ENCODE results near the gene MT1X. TPM values are rescaled to one million over a fixed set of nuclear protein-coding genes. Genes with fewer than 3 reads are reported as not detected.

Gene MT1X
- 112 TPM for polyA plus RNA-seq
- long read RNA-seq, donor 1, transcript MT1X-201 (3 exons, 450 nt): major isoform, 71 of 83 reads
- long read RNA-seq, donor 1, transcript MT1X-204 (1 exons, 1,727 nt): minor isoform, 10 of 83 reads
- long read RNA-seq, donor 1, partial matches to known transcripts: 0 of 83 reads
- long read RNA-seq, donor 1, other reads (novel, unspliced or antisense): 0 of 83 reads
- long read RNA-seq, donor 2, transcript MT1X-204 (1 exons, 1,727 nt): minor isoform, 15 of 136 reads
- long read RNA-seq, donor 2, transcript MT1X-201 (3 exons, 450 nt): major isoform, 121 of 136 reads
- long read RNA-seq, donor 2, partial matches to known transcripts: 0 of 136 reads
- long read RNA-seq, donor 2, other reads (novel, unspliced or antisense): 0 of 136 reads
- long read RNA-seq, donor 3: 0 reads
- long read RNA-seq, donor 4, transcript MT1X-201 (3 exons, 450 nt): major isoform, 24 of 26 reads
- long read RNA-seq, donor 4, partial matches to known transcripts: 0 of 26 reads
- long read RNA-seq, donor 4, other reads (novel, unspliced or antisense): 0 of 26 reads
- long read RNA-seq, donor 5, transcript MT1X-204 (1 exons, 1,727 nt): minor isoform, 13 of 103 reads
- long read RNA-seq, donor 5, transcript MT1X-201 (3 exons, 450 nt): major isoform, 88 of 103 reads
- long read RNA-seq, donor 5, partial matches to known transcripts: 0 of 103 reads
- long read RNA-seq, donor 5, other reads (novel, unspliced or antisense): 0 of 103 reads
- long read RNA-seq, donor 6, transcript MT1X-201 (3 exons, 450 nt): major isoform, 35 of 42 reads
- long read RNA-seq, donor 6, transcript MT1X-204 (1 exons, 1,727 nt): minor isoform, 7 of 42 reads
- long read RNA-seq, donor 6, partial matches to known transcripts: 0 of 42 reads
- long read RNA-seq, donor 6, other reads (novel, unspliced or antisense): 0 of 42 reads
- long read RNA-seq, donor 7, transcript MT1X-204 (1 exons, 1,727 nt): minor isoform, 9 of 91 reads
- long read RNA-seq, donor 7, transcript MT1X-201 (3 exons, 450 nt): major isoform, 81 of 91 reads
- long read RNA-seq, donor 7, partial matches to known transcripts: 0 of 91 reads
- long read RNA-seq, donor 7, other reads (novel, unspliced or antisense): 0 of 91 reads
- long read RNA-seq, donor 8, transcript MT1X-201 (3 exons, 450 nt): major isoform, 325 of 370 reads
- long read RNA-seq, donor 8, transcript MT1X-202 (2 exons, 538 nt): minor isoform, 5 of 370 reads
- long read RNA-seq, donor 8, transcript MT1X-204 (1 exons, 1,727 nt): minor isoform, 31 of 370 reads
- long read RNA-seq, donor 8, partial matches to known transcripts: 0 of 370 reads
- long read RNA-seq, donor 8, other reads (novel, unspliced or antisense): 6 of 370 reads
- long read RNA-seq, donor 9, transcript MT1X-204 (1 exons, 1,727 nt): minor isoform, 7 of 76 reads
- long read RNA-seq, donor 9, transcript MT1X-201 (3 exons, 450 nt): major isoform, 68 of 76 reads
- long read RNA-seq, donor 9, partial matches to known transcripts: 0 of 76 reads
- long read RNA-seq, donor 9, other reads (novel, unspliced or antisense): 0 of 76 reads
- long read RNA-seq, donor 10, transcript MT1X-201 (3 exons, 450 nt): major isoform, 40 of 49 reads
- long read RNA-seq, donor 10, transcript MT1X-204 (1 exons, 1,727 nt): minor isoform, 9 of 49 reads
- long read RNA-seq, donor 10, partial matches to known transcripts: 0 of 49 reads
- long read RNA-seq, donor 10, other reads (novel, unspliced or antisense): 0 of 49 reads
- long read RNA-seq, donor 11, transcript MT1X-201 (3 exons, 450 nt): major isoform, 80 of 94 reads
- long read RNA-seq, donor 11, transcript MT1X-204 (1 exons, 1,727 nt): minor isoform, 11 of 94 reads
- long read RNA-seq, donor 11, partial matches to known transcripts: 0 of 94 reads
- long read RNA-seq, donor 11, other reads (novel, unspliced or antisense): 0 of 94 reads

GRCh38 chr16:56681939-56682702 lies at the start of gene MT1X:
MT1X (plus strand) TSS chr16:56682470; CDS start chr16:56682541, 71 bp downstream.
- Histone ChIP-seq H3K27ac (ENCODE audit: low read length) (peak within 1 kb of the TSS; percentile 70), H3K4me1 (ENCODE audit: control insufficient read depth, insufficient read depth, low read length) (peaks cover 7% of the 10 kb centered on the region), H3K4me3 (ENCODE audit: low read length) (peak within 1 kb of the TSS; percentile 61), H3K36me3 (ENCODE audit: control insufficient read depth, insufficient read depth, low read length) (no peaks in the 10 kb centered on the region), H3K27me3 (ENCODE audit: control insufficient read depth, insufficient read depth, low read length) (peaks cover 3% of the 10 kb centered on the region), H3K9me3 (ENCODE audit: control insufficient read depth, low read depth, low read length) (peaks cover 6% of the 10 kb centered on the region)
- DNase-seq: peak; percentile 94 to 97
- WGBS (ENCODE audit: insufficient coverage, low lambda C conversion rate): no CpG with 5 or more reads among the region's 49 CpGs

DNA sequence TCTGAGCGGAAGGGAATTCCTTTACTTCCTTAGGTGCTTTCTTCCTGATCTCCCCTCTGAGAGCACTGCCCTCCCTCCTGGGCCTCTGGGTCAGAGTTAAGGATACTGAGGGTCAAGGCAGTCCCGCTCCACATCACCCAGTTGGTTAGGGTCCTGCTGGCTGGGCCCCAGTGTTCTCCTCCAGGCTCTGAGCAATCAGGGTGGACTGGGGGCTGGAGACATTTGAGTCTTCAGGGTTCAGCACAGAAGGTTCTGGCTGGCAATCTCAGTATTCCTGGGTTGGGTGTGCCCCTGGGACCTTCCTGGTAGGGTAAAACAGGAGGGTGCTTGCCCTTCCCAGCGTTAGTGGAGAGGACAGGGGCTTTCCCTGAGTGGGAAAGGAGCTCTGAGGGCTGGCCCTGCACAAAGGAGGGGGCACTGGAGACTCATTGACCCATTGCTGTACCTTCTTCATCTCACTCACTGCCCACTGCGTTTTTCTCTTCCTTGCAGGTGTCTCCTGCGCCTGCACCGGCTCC lies 49.4 kb upstream of the MT1X start:
- H3K4me1 ChIP-seq (ENCODE audit: control insufficient read depth, insufficient read depth, low read length): peaks cover 11% of the 10 kb centered on the region
- H3K9me3 ChIP-seq (ENCODE audit: control insufficient read depth, low read depth, low read length): no peaks in the 10 kb centered on the region
- DNase-seq: no peak
- H3K27ac ChIP-seq (ENCODE audit: low read length): no peak overlapping the region
- H3K27me3 ChIP-seq (ENCODE audit: control insufficient read depth, insufficient read depth, low read length): peaks cover 81% of the 10 kb centered on the region
- WGBS (ENCODE audit: insufficient coverage, low lambda C conversion rate): no CpG with 5 or more reads among the region's 6 CpGs
- no peaks in the 10 kb centered on the region for H3K36me3 ChIP-seq (ENCODE audit: control insufficient read depth, insufficient read depth, low read length)
- H3K4me3 ChIP-seq (ENCODE audit: low read length): peak overlapping the region; percentile 35

DNA sequence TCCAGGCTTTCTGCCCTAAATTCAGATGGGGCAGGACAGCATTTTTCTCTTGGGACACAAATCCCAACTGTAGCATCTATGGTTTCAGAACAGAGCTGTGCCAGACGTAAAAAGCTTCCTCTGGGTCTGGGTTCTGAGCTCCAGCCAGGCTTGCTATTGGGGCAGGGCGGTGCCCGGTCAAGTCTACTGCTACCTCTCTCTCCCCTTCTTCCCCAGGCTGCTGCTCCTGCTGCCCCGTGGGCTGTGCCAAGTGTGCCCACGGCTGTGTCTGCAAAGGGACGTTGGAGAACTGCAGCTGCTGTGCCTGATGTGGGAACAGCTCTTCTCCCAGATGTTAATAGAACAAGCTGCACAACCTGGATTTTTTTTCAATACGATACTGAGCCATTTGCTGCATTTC lies 48.7 kb upstream of the MT1X start:
- WGBS (ENCODE audit: insufficient coverage, low lambda C conversion rate): no CpG with 5 or more reads among the region's 7 CpGs
- Histone ChIP-seq H3K4me1 (ENCODE audit: control insufficient read depth, insufficient read depth, low read length) (peaks cover 12% of the 10 kb centered on the region), H3K9me3 (ENCODE audit: control insufficient read depth, low read depth, low read length) (no peaks in the 10 kb centered on the region), H3K27me3 (ENCODE audit: control insufficient read depth, insufficient read depth, low read length) (peaks cover 88% of the 10 kb centered on the region), H3K27ac (ENCODE audit: low read length) (no peak overlapping the region), H3K4me3 (ENCODE audit: low read length) (no peak overlapping the region), H3K36me3 (ENCODE audit: control insufficient read depth, insufficient read depth, low read length) (no peaks in the 10 kb centered on the region)
- no peak for DNase-seq

DNA sequence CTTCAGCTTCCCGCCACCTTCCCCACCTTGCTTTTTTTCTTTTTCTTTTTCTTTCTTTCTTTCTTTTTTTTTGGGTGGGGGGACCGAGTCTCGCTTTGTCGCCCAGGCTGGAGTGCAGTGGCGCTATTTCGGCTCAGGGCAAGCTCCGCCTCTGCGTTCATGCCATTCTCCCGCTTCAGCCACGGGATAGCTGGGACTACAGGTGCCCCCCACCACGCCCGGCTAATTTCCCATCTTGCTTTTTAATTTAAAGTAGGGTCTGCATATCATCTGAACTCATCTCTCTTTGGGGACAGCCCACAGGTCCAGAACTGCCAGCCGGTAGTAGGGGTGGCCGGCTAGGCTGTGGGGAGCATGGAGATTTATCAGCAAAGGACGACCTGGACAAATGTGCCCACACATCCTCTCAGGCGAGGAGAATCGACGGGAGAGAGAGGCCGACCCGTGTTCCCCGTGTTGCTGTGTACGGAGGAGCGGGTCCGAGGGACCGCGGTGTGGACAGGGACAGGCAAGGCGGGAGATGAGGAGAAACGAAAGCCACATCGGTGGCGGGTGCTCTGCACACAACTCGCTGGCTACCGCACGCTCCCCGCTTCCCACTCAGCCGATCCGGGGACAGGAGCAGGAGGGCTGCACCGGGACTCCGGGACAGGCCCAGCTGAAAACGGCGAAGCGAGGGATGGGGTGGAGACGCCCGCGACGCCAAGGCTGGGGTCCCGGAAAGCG lies 47.4 kb upstream of the MT1X start:
- WGBS (ENCODE audit: insufficient coverage, low lambda C conversion rate): no CpG with 5 or more reads among the region's 47 CpGs
- Histone ChIP-seq H3K4me1 (ENCODE audit: control insufficient read depth, insufficient read depth, low read length) (peaks cover 15% of the 10 kb centered on the region), H3K27me3 (ENCODE audit: control insufficient read depth, insufficient read depth, low read length) (peaks cover 92% of the 10 kb centered on the region), H3K27ac (ENCODE audit: low read length) (no peak overlapping the region), H3K9me3 (ENCODE audit: control insufficient read depth, low read depth, low read length) (no peaks in the 10 kb centered on the region), H3K4me3 (ENCODE audit: low read length) (no peak overlapping the region), H3K36me3 (ENCODE audit: control insufficient read depth, insufficient read depth, low read length) (no peaks in the 10 kb centered on the region)
- DNase-seq: no peak

- no peaks in the 10 kb centered on the region for H3K9me3 ChIP-seq (ENCODE audit: control insufficient read depth, low read depth, low read length)
- H3K27me3 ChIP-seq (ENCODE audit: control insufficient read depth, insufficient read depth, low read length): peaks cover 92% of the 10 kb centered on the region
- DNase-seq: no peak
- H3K4me3 ChIP-seq (ENCODE audit: low read length): no peak overlapping the region
- H3K27ac ChIP-seq (ENCODE audit: low read length): no peak overlapping the region
- H3K36me3 ChIP-seq (ENCODE audit: control insufficient read depth, insufficient read depth, low read length): no peaks in the 10 kb centered on the region
- no CpG with 5 or more reads among the region's 40 CpGs for WGBS (ENCODE audit: insufficient coverage, low lambda C conversion rate)
- peaks cover 15% of the 10 kb centered on the region for H3K4me1 ChIP-seq (ENCODE audit: control insufficient read depth, insufficient read depth, low read length)
Measured at GRCh38 chr16:56635441-56635967, 46.8 kb upstream of the MT1X start.

GRCh38 chr16:56636616-56637413 lies 45.5 kb upstream of the MT1X start:
- no peak overlapping the region for H3K27ac ChIP-seq (ENCODE audit: low read length)
- WGBS (ENCODE audit: insufficient coverage, low lambda C conversion rate): 67% methylated on average over 1 of the region's 9 CpGs
- H3K9me3 ChIP-seq (ENCODE audit: control insufficient read depth, low read depth, low read length): no peaks in the 10 kb centered on the region
- peaks cover 15% of the 10 kb centered on the region for H3K4me1 ChIP-seq (ENCODE audit: control insufficient read depth, insufficient read depth, low read length)
- peaks cover 94% of the 10 kb centered on the region for H3K27me3 ChIP-seq (ENCODE audit: control insufficient read depth, insufficient read depth, low read length)
- no peaks in the 10 kb centered on the region for H3K36me3 ChIP-seq (ENCODE audit: control insufficient read depth, insufficient read depth, low read length)
- no peak overlapping the region for H3K4me3 ChIP-seq (ENCODE audit: low read length)
- DNase-seq: no peak

GRCh38 chr16:56637814-56638750 lies 44.2 kb upstream of the MT1X start, which contains the start of gene MT1A:
MT1A (plus strand) TSS chr16:56638666; CDS start chr16:56638739, 73 bp downstream.
- peak; percentile 45 to 68 for DNase-seq
- H3K4me3 ChIP-seq (ENCODE audit: low read length): peak within 1 kb of the TSS; percentile 39
- WGBS (ENCODE audit: insufficient coverage, low lambda C conversion rate): no CpG with 5 or more reads among the region's 68 CpGs

More at GRCh38 chr16:56637814-56638750, 44.2 kb upstream of the MT1X start, which contains the start of gene MT1A:
- H3K4me1 ChIP-seq (ENCODE audit: control insufficient read depth, insufficient read depth, low read length): peaks cover 15% of the 10 kb centered on the region
- H3K27me3 ChIP-seq (ENCODE audit: control insufficient read depth, insufficient read depth, low read length): peaks cover 92% of the 10 kb centered on the region
- H3K36me3 ChIP-seq (ENCODE audit: control insufficient read depth, insufficient read depth, low read length): no peaks in the 10 kb centered on the region
- H3K9me3 ChIP-seq (ENCODE audit: control insufficient read depth, low read depth, low read length): no peaks in the 10 kb centered on the region
- no peak within 1 kb of the TSS for H3K27ac ChIP-seq (ENCODE audit: low read length)

Data from large intestine (tissue), 12 donors.